ENCODE results near the gene ATP8A1.
"Not testable (repeated sequence)": the region's sequence is repeated elsewhere in the genome, so short reads cannot be mapped to it uniquely, and the experiment has no call there.

Gene ATP8A1

DNA sequence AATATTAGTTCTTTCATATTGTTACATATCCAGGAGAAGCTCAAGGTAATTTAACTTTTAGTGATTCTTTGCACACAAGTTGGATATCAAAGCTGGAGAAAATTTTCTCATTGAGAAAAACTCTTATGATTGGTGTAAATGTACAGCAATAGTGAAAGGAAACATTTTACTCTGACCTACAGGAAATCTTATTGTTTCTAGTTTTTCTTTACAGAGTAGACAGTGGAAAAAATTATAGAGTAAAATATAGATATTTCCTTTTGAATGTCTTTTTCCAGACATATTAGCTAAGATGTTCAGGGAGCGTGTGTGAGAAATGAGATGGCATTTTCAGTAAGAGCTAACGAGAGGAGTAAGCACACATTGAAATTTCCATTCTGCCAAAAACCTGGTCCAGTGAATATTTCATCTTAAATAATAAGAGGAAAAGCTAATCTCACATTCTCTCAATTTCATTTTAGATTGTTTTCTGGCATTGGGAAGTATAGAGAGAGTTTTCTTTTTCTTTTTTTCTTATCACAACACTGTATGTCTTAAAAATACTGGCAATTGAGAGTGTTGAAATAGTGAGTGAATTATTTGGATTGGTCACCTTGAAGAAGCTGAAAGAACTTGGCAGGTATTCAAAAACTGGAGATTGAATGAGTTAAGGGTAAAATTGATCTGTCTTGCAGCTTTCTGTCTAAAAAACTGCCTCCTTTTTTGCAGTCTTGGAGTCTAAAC lies 15.6 kb upstream of the ATP8A1 start:
- DNase-seq (ENCODE audit: insufficient read length, low spot score): no peak
- no peak for TF ChIP-seq POLR2AphosphoS5 (IDR thresholded peaks at IDR 0.05; ENCODE audit: low read depth, low read length)
- no peak for TF ChIP-seq TAF1 (IDR thresholded peaks at IDR 0.05; ENCODE audit: low read depth, low read length)
- no peak for TF ChIP-seq SPI1 (IDR thresholded peaks at IDR 0.05; ENCODE audit: low read depth, low read length)
- TF ChIP-seq POLR2A (IDR thresholded peaks at IDR 0.05; ENCODE audit: low read depth, low read length): no peak
- TF ChIP-seq PAX5 (IDR thresholded peaks at IDR 0.05; ENCODE audit: insufficient read depth, low read length, severe bottlenecking): no peak
- no peak for TF ChIP-seq POU2F2 (IDR thresholded peaks at IDR 0.05; ENCODE audit: low read depth, low read length)
- FAIRE-seq: no peak

GRCh38 chr4:42671431-42672194 lies 14.7 kb upstream of the ATP8A1 start:
- TF ChIP-seq TAF1 (IDR thresholded peaks at IDR 0.05; ENCODE audit: low read depth, low read length): no peak
- TF ChIP-seq POU2F2 (IDR thresholded peaks at IDR 0.05; ENCODE audit: low read depth, low read length): no peak
- TF ChIP-seq POLR2A (IDR thresholded peaks at IDR 0.05; ENCODE audit: low read depth, low read length): no peak
- FAIRE-seq: peak; percentile 62
- DNase-seq (ENCODE audit: insufficient read length, low spot score): no peak

DNA sequence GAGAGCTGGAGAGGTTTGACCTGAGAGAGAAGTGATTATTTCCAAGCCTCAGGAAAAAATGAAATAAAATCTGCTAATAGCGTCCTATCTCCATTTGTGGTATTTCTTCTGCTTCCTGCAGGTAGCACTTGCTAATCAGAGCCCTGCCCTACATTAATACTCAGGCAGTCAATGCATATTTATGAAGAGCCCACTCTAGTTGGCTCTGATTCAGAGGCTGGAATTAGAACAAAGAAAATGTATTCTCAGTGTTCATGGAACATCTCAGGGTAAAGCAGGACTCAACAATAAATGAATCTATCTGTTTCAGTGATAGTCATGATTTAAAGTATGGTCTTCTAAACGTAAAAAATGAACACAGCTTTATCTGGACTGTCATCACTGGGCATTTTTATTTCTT lies 1.4 kb upstream of the ATP8A1 start:
- TF ChIP-seq POU2F2 (IDR thresholded peaks at IDR 0.05; ENCODE audit: low read depth, low read length) (no peak), POLR2A (IDR thresholded peaks at IDR 0.05; ENCODE audit: low read depth, low read length) (no peak), POLR2AphosphoS5 (IDR thresholded peaks at IDR 0.05; ENCODE audit: low read depth, low read length) (no peak), PAX5 (IDR thresholded peaks at IDR 0.05; ENCODE audit: insufficient read depth, low read length, severe bottlenecking) (no peak)
- FAIRE-seq (peak; percentile 28), DNase-seq (ENCODE audit: insufficient read length, low spot score) (no peak)

DNA sequence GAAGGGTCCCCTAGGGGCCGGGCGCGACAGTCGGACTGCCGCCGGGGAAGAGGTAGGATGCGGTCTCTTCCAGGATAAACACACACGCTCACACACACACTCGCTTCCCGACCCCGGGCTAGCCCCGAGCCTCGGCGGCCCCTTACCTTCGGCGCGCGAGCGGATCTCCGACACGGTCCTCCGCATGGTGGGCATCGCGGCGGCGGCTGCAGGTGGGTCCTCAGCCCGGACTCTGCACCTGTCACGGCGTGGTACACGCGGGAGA lies 294 bp downstream of the ATP8A1 start:
- FAIRE-seq (no peak), DNase-seq (ENCODE audit: insufficient read length, low spot score) (no peak)
- TF ChIP-seq POLR2A (IDR thresholded peaks at IDR 0.05; ENCODE audit: low read depth, low read length) (no peak), PAX5 (IDR thresholded peaks at IDR 0.05; ENCODE audit: insufficient read depth, low read length, severe bottlenecking) (no peak), POLR2AphosphoS5 (IDR thresholded peaks at IDR 0.05; ENCODE audit: low read depth, low read length) (no peak), TAF1 (IDR thresholded peaks at IDR 0.05; ENCODE audit: low read depth, low read length) (no peak), POU2F2 (IDR thresholded peaks at IDR 0.05; ENCODE audit: low read depth, low read length) (no peak), SPI1 (IDR thresholded peaks at IDR 0.05; ENCODE audit: low read depth, low read length) (no peak)

- peak; percentile 90 for FAIRE-seq
- DNase-seq (ENCODE audit: insufficient read length, low spot score): peak; percentile 23
- TF ChIP-seq POLR2A (IDR thresholded peaks at IDR 0.05; ENCODE audit: low read depth, low read length) (no peak), TAF1 (IDR thresholded peaks at IDR 0.05; ENCODE audit: low read depth, low read length) (no peak), POU2F2 (IDR thresholded peaks at IDR 0.05; ENCODE audit: low read depth, low read length) (no peak), PAX5 (IDR thresholded peaks at IDR 0.05; ENCODE audit: insufficient read depth, low read length, severe bottlenecking) (no peak), SPI1 (IDR thresholded peaks at IDR 0.05; ENCODE audit: low read depth, low read length) (no peak), POLR2AphosphoS5 (IDR thresholded peaks at IDR 0.05; ENCODE audit: low read depth, low read length) (no peak)
Measured at GRCh38 chr4:42655921-42656678, 805 bp downstream of the ATP8A1 start.

DNA sequence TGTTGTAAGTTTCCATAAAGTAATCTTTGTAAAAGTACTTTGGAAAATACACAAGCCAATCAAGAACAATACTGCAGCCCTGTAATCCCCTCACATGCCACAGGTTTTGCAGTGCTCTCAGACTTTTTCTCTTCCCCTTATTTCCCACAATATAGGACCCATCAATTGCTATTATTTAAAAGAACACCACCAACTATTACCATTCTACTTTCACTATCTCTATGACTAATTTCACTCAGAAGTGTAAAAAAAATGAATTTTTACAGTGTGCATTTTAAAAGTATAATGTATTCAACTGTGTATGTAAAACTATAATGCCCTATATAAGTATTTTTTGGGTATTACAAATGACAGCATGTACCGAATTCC lies 1.7 kb downstream of the ATP8A1 start:
- peak; percentile 45; the same call in 1 of the 2 replicates for TF ChIP-seq SPI1 (IDR thresholded peaks at IDR 0.05; ENCODE audit: low read depth, low read length)
- TF ChIP-seq PAX5 (IDR thresholded peaks at IDR 0.05; ENCODE audit: insufficient read depth, low read length, severe bottlenecking): no peak
- DNase-seq (ENCODE audit: insufficient read length, low spot score) (no peak), FAIRE-seq (no peak)

- no peak for DNase-seq (ENCODE audit: insufficient read length, low spot score)
- peak; percentile 56 for FAIRE-seq
- no peak for TF ChIP-seq SPI1 (IDR thresholded peaks at IDR 0.05; ENCODE audit: low read depth, low read length)
- TF ChIP-seq TAF1 (IDR thresholded peaks at IDR 0.05; ENCODE audit: low read depth, low read length): no peak
- no peak for TF ChIP-seq POLR2A (IDR thresholded peaks at IDR 0.05; ENCODE audit: low read depth, low read length)
- no peak for TF ChIP-seq POLR2AphosphoS5 (IDR thresholded peaks at IDR 0.05; ENCODE audit: low read depth, low read length)
- no peak for TF ChIP-seq PAX5 (IDR thresholded peaks at IDR 0.05; ENCODE audit: insufficient read depth, low read length, severe bottlenecking)
- no peak for TF ChIP-seq POU2F2 (IDR thresholded peaks at IDR 0.05; ENCODE audit: low read depth, low read length)
Measured at GRCh38 chr4:42654631-42655268, 2.2 kb downstream of the ATP8A1 start.

- FAIRE-seq (peak; percentile 35), DNase-seq (ENCODE audit: insufficient read length, low spot score) (no peak)
- TF ChIP-seq POLR2AphosphoS5 (IDR thresholded peaks at IDR 0.05; ENCODE audit: low read depth, low read length) (no peak), PAX5 (IDR thresholded peaks at IDR 0.05; ENCODE audit: insufficient read depth, low read length, severe bottlenecking) (no peak), TAF1 (IDR thresholded peaks at IDR 0.05; ENCODE audit: low read depth, low read length) (no peak), POLR2A (IDR thresholded peaks at IDR 0.05; ENCODE audit: low read depth, low read length) (no peak), POU2F2 (IDR thresholded peaks at IDR 0.05; ENCODE audit: low read depth, low read length) (no peak), SPI1 (IDR thresholded peaks at IDR 0.05; ENCODE audit: low read depth, low read length) (no peak)
Measured at GRCh38 chr4:42653626-42654560, 3.0 kb downstream of the ATP8A1 start.

DNA sequence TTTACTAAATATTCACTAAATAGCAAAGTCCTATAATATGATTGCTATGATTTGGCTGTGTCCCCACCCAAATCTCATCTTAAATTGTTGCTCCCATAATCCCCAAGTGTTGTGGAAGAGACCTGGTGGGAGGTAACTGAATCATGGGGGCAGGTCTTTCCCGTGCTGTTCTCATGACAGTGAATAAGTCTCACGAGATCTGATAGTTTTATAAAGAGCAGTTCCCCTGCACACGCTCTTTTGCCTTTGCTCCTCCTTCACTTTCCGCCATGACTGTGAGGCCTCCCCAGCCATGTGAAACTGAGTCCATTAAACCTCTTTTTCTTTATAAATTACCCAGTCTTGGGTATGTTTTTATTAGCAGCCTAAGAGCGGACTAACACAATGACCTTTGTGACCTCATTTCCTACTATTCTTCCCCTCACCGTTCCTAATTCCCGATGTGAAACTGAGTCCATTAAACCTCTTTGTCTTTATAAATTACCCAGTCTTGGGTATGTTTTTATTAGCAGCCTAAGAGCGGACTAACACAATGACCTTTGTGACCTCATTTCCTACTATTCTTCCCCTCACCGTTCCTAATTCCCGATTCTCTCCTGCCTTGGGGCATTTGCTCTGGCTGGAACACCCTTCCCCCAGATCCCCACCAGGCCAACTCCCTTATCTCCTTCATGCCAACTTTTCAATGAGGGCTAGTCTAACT lies 4.2 kb downstream of the ATP8A1 start:
- not testable (repeated sequence) for DNase-seq (ENCODE audit: insufficient read length, low spot score); FAIRE-seq
